OCI-LY7 (cell line): ENCODE data around the gene IL5RA. TPM values are rescaled to one million over a fixed set of nuclear protein-coding genes. Genes with fewer than 3 reads are reported as not detected.

Experiments
- BruUV-seq: library from RNA; stranded (reverse); fragments of 400-500 nt; replicated peaks from 2 replicates; lab custom pipeline; 2021; lab: Mats Ljungman, UMichigan
- CTCF ChIA-PET: fragments of 300-600 bp; sonication (Branson Sonifier 250); formaldehyde crosslinking; loops from one replicate; lab custom pipeline; 2022; ENCODE audit warnings: antibody characterized with exemption; ENCODE audit not compliant: unreplicated experiment; lab: Charles Lee
- POLR2A ChIA-PET: fragments of 300-600 bp; sonication (Branson Sonifier 250); formaldehyde crosslinking; loops from one replicate; lab custom pipeline; 2022; ENCODE audit warnings: antibody characterized with exemption; lab: Charles Lee
- DNase-seq: peaks from one replicate; pipeline ENCODE4 v3.0.0-alpha.2; 2015; ENCODE audit warnings: low spot score
- H2AFZ ChIP-seq: fragments of 200-600 bp; sonication (generic), shearing (Covaris generic); 2 replicates; pipeline ENCODE4 v1.6.1; 2014; ENCODE audit warnings: mild to moderate bottlenecking, antibody characterized with exemption, low read length, moderate library complexity
- H3K27ac ChIP-seq: fragments of 200-600 bp; sonication (generic); 2 replicates; pipeline ENCODE4 v1.5.1; 2014; ENCODE audit warnings: mixed run types, low read depth, mild to moderate bottlenecking, moderate library complexity, low read length, inconsistent platforms; ENCODE audit not compliant: poor library complexity, severe bottlenecking
- H3K36me3 ChIP-seq: fragments of 200-600 bp; sonication (generic); 2 replicates; pipeline ENCODE4 v1.6.1; 2014; ENCODE audit warnings: mild to moderate bottlenecking, antibody characterized with exemption, low read length, moderate library complexity, mixed read lengths; ENCODE audit not compliant: insufficient read depth
- H3K4me1 ChIP-seq: fragments of 200-600 bp; sonication (generic); 2 replicates; pipeline ENCODE4 v1.5.1; 2014; ENCODE audit warnings: mild to moderate bottlenecking, low read length; ENCODE audit not compliant: insufficient read depth, poor library complexity, severe bottlenecking
- H3K4me2 ChIP-seq: fragments of 200-600 bp; sonication (generic); 2 replicates; pipeline ENCODE4 v1.6.1; 2014; ENCODE audit warnings: mild to moderate bottlenecking, low read length
- H3K4me3 ChIP-seq: fragments of 200-600 bp; sonication (generic); 2 replicates; pipeline ENCODE4 v1.5.1; 2014; ENCODE audit warnings: mild to moderate bottlenecking, low read depth, low read length; ENCODE audit not compliant: poor library complexity, severe bottlenecking
- H3K79me2 ChIP-seq: fragments of 200-600 bp; sonication (generic); 2 replicates; pipeline ENCODE4 v1.6.1; 2016; ENCODE audit warnings: low read depth, mild to moderate bottlenecking, low read length, moderate library complexity, mixed read lengths; ENCODE audit not compliant: insufficient read depth
- H3K9me2 ChIP-seq: fragments of 200-600 bp; sonication (generic); 2 replicates; pipeline ENCODE4 v1.6.1; 2016; ENCODE audit warnings: mild to moderate bottlenecking, low read length, mixed read lengths; ENCODE audit not compliant: insufficient read depth
- H3K9me3 ChIP-seq: fragments of 200-600 bp; sonication (generic); 2 replicates; pipeline ENCODE4 v1.6.1; 2014; ENCODE audit warnings: mild to moderate bottlenecking, mixed run types, low read length, mixed read lengths
- H4K20me1 ChIP-seq: fragments of 200-600 bp; sonication (generic); 2 replicates; pipeline ENCODE4 v1.6.1; 2014; ENCODE audit warnings: mild to moderate bottlenecking, antibody characterized with exemption, low read length, moderate library complexity, mixed read lengths; ENCODE audit not compliant: insufficient read depth
- EZH2phosphoT487 ChIP-seq: fragments of 200-600 bp; sonication (generic); IDR thresholded peaks from 2 replicates; pipeline ENCODE4 v1.6.1; 2018; ENCODE audit warnings: low read depth, borderline replicate concordance, mild to moderate bottlenecking, mixed run types, antibody characterized with exemption, low read length, moderate library complexity, mixed read lengths
- intact Hi-C: fragments of 100-400 bp; cut with micrococcal nuclease; formaldehyde crosslinking; loops from one replicate; pipeline ENCODE4 v1.10.0; 2022; ENCODE audit not compliant: unreplicated experiment
- total RNA-seq, 2 experiments: library from RNA; depleted of rRNA in 1 of 2; stranded (reverse); fragments of >200 nt in 1 of 2; shearing (Covaris generic) in 1 of 2; gene quantifications; 2 replicates each; pipeline ENCODE4 v1.2.3, GENCODE V29; 2014 to 2022
- TF ChIP-seq, protein P1 (sequence below): fragments of 200-600 bp; sonication (generic); conservative IDR thresholded peaks from 2 replicates; pipeline ENCODE4 v1.5.1; 2014; ENCODE audit warnings: mild to moderate bottlenecking, antibody characterized with exemption, low read length, moderate library complexity, mixed read lengths

The IL5RA gene
- total RNA-seq, 2 experiments from 2014 or later: not detected

GRCh38 chr3:3107858-3108257 lies 2.3 kb downstream of the IL5RA start:
- no peak for DNase-seq
- no peak overlapping the region for H3K4me2 ChIP-seq
- H3K4me3 ChIP-seq: no peak overlapping the region
- TF ChIP-seq, protein P1, sequence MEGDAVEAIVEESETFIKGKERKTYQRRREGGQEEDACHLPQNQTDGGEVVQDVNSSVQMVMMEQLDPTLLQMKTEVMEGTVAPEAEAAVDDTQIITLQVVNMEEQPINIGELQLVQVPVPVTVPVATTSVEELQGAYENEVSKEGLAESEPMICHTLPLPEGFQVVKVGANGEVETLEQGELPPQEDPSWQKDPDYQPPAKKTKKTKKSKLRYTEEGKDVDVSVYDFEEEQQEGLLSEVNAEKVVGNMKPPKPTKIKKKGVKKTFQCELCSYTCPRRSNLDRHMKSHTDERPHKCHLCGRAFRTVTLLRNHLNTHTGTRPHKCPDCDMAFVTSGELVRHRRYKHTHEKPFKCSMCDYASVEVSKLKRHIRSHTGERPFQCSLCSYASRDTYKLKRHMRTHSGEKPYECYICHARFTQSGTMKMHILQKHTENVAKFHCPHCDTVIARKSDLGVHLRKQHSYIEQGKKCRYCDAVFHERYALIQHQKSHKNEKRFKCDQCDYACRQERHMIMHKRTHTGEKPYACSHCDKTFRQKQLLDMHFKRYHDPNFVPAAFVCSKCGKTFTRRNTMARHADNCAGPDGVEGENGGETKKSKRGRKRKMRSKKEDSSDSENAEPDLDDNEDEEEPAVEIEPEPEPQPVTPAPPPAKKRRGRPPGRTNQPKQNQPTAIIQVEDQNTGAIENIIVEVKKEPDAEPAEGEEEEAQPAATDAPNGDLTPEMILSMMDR: no peak
- no peak for TF ChIP-seq EZH2phosphoT487
- no peaks in the 10 kb centered on the region for H3K9me3 ChIP-seq
- H4K20me1 ChIP-seq: no peaks in the 10 kb centered on the region
- intact Hi-C loops: no loop called here
- BruUV-seq: no TSS peak
- ChIA-PET CTCF (no interaction called here), POLR2A (no interaction called here)
- H3K9me2 ChIP-seq: no peaks in the 10 kb centered on the region; the same call in 1 of the 2 replicates
- no peaks in the 10 kb centered on the region for H3K4me1 ChIP-seq
- no peaks in the 10 kb centered on the region for H3K36me3 ChIP-seq
- H3K27ac ChIP-seq: no peak overlapping the region
- no peaks in the 10 kb centered on the region for H3K79me2 ChIP-seq
- no peak overlapping the region for H2AFZ ChIP-seq

DNA sequence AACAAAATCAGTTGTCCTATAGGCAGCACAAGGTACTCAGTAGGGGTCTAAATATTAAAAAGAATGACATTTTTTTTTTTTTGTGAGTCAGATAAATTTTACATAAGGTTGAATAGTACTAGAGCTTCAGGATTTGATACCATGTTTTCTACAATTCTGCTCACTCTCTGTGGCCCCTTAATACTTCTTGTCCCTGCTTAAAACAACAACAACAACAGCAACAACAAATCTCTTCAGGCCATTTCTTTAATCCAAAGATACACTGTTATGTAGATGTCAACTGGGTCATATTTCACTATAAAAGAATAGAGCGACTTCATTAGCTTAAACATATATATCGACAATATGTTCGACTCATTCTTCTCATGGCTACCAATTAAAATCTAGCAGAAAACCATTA lies 3.0 kb downstream of the IL5RA start:
- ChIA-PET CTCF (no interaction called here), POLR2A (interaction anchor here (0.6 to 0.9 kb wide), 3 partner anchors 10 to 80 kb away, joined by 3 to 4 read pairs (median 3); no protein-coding TSS in a partner anchor)
- H3K4me3 ChIP-seq: no peak overlapping the region
- no peaks in the 10 kb centered on the region; the same call in 1 of the 2 replicates for H3K9me2 ChIP-seq
- no peaks in the 10 kb centered on the region for H3K36me3 ChIP-seq
- no peak overlapping the region for H3K4me2 ChIP-seq
- no peaks in the 10 kb centered on the region for H3K79me2 ChIP-seq
- no peaks in the 10 kb centered on the region for H3K4me1 ChIP-seq
- no peak for TF ChIP-seq EZH2phosphoT487
- TF ChIP-seq, protein P1: no peak
- H2AFZ ChIP-seq: no peak overlapping the region
- no peaks in the 10 kb centered on the region for H4K20me1 ChIP-seq
- H3K9me3 ChIP-seq: no peaks in the 10 kb centered on the region
- BruUV-seq: no TSS peak
- intact Hi-C loops: no loop called here
- no peak for DNase-seq
- H3K27ac ChIP-seq: no peak overlapping the region

DNA sequence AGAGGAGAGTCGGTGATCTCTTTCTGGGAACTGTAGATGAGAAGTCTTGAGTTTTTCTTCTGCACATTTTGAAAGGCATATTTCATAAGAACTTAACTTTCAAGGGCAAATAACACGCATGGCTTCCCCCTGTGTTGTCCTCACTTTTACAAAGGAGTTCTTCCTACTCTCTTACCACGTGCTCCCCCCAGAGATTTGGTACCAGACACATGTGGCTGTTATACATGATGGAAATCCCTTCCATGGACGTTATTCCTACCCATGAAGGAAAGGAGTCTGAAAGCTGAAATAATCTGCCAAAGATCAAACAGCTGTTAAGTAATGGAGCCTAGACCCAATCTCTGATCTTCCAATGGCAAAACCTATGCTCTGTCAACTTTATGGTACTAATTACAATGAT lies 4.4 kb downstream of the IL5RA start:
- ChIA-PET POLR2A (interaction anchor here (0.9 to 1.3 kb wide), 2 partner anchors 10 to 56 kb away, joined by 4 to 5 read pairs; no protein-coding TSS in a partner anchor), CTCF (no interaction called here)
- no peak overlapping the region for H3K27ac ChIP-seq
- TF ChIP-seq, protein P1: no peak
- no peak for TF ChIP-seq EZH2phosphoT487
- no peaks in the 10 kb centered on the region for H3K9me3 ChIP-seq
- intact Hi-C loops: no loop called here
- no peak overlapping the region for H3K4me3 ChIP-seq
- H3K36me3 ChIP-seq: no peaks in the 10 kb centered on the region
- DNase-seq: no peak
- no TSS peak for BruUV-seq
- H3K4me2 ChIP-seq: no peak overlapping the region
- no peaks in the 10 kb centered on the region for H4K20me1 ChIP-seq
- peaks cover 5% of the 10 kb centered on the region for H3K4me1 ChIP-seq
- H3K9me2 ChIP-seq: no peaks in the 10 kb centered on the region; the same call in 1 of the 2 replicates
- H3K79me2 ChIP-seq: no peaks in the 10 kb centered on the region
- no peak overlapping the region for H2AFZ ChIP-seq
